Measurements from ENCODE around the gene OLA1.

Gene OLA1

DNA sequence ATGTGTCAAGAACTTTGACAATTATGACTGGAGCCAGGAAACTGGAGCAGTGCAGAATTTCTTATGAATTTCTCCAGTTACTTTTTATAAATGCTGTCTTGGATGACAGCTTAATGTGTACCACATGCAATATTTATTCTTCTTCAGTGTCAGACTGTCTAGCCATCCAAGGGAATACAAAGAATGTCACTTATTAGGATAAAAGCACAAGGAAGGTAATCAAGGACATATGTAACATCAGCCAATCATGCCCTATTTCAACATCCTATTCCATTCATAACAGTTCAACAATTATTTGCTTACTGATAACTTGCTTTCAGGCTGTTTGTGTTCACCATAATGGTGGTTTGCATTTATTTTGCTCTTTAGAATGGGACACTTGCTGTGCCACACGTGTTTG lies 139.8 kb downstream of the OLA1 start:
- H3K27me3 ChIP-seq (ENCODE audit: insufficient read depth, insufficient read length), result no peaks in the 10 kb centered on the region
- H3K9ac ChIP-seq (ENCODE audit: insufficient read length, low read depth), result no peak overlapping the region
- peaks cover 2% of the 10 kb centered on the region for H3K36me3 ChIP-seq (ENCODE audit: insufficient read depth, insufficient read length, low read length)
- no peaks in the 10 kb centered on the region for H3K4me1 ChIP-seq (ENCODE audit: insufficient read depth, insufficient read length)
- TF ChIP-seq SUZ12 (IDR thresholded peaks at IDR 0.05; ENCODE audit: extremely low read depth, insufficient read depth, insufficient read length) (no peak), YY1 (IDR thresholded peaks at IDR 0.05; ENCODE audit: insufficient read depth, insufficient read length) (no peak), ZNF274 (IDR thresholded peaks at IDR 0.05; ENCODE audit: low read depth, low read length) (no peak)
- DNase-seq (ENCODE audit: low read depth, low spot score), result no peak
- no peak overlapping the region for H3K4me3 ChIP-seq (ENCODE audit: insufficient read length, low read depth)
- no peaks in the 10 kb centered on the region for H3K9me3 ChIP-seq (ENCODE audit: insufficient read depth, low read length)

DNA sequence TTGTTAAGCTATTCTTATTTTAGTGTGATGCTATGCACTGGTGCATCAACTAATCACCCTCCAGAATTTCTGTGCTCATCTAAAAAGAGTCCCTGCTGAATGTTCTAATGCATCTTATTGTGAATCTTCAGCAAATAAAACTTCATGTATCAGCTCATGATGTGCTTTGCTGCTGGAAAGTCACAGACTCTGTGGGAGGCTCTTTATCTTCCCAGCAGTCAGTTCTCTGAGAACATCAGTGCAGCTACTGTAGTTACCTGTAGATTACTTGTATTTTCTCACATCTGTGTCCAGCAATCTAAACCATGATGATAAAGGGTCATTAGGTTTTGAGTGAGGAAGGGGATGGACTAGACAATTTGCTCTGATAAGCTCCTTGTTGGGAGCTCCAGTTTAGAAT lies 141.6 kb downstream of the OLA1 start:
- DNase-seq (ENCODE audit: low read depth, low spot score), result no peak
- no peak overlapping the region for H3K9ac ChIP-seq (ENCODE audit: insufficient read length, low read depth)
- TF ChIP-seq ZNF274 (IDR thresholded peaks at IDR 0.05; ENCODE audit: low read depth, low read length) (no peak), YY1 (IDR thresholded peaks at IDR 0.05; ENCODE audit: insufficient read depth, insufficient read length) (no peak), SUZ12 (IDR thresholded peaks at IDR 0.05; ENCODE audit: extremely low read depth, insufficient read depth, insufficient read length) (no peak)

DNA sequence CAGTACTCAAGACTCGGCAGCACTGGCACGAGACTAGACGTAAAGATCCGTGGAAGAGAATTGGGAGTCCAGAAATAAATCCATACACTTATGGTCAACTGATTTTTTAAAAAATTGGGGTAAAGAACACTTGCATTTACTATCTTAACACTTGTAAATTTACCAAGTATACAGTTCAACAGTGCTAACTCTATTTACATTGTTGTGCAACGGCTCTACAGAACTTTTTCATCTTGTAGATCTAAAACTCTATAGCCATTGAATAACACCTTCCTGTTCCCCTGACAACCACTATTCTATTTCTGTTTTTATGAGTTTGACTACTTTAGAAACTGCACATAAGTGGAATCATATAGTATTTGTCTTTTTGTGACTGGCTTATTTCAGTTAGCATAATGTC lies 153.8 kb downstream of the OLA1 start:
- no peaks in the 10 kb centered on the region for H3K9me3 ChIP-seq (ENCODE audit: insufficient read depth, low read length)
- TF ChIP-seq ZNF274 (IDR thresholded peaks at IDR 0.05; ENCODE audit: low read depth, low read length) (no peak), YY1 (IDR thresholded peaks at IDR 0.05; ENCODE audit: insufficient read depth, insufficient read length) (no peak), SUZ12 (IDR thresholded peaks at IDR 0.05; ENCODE audit: extremely low read depth, insufficient read depth, insufficient read length) (no peak)
- no peaks in the 10 kb centered on the region for H3K27me3 ChIP-seq (ENCODE audit: insufficient read depth, insufficient read length)
- no peaks in the 10 kb centered on the region for H3K4me1 ChIP-seq (ENCODE audit: insufficient read depth, insufficient read length)
- no peak for DNase-seq (ENCODE audit: low read depth, low spot score)
- H3K36me3 ChIP-seq (ENCODE audit: insufficient read depth, insufficient read length, low read length), result no peaks in the 10 kb centered on the region
- no peak overlapping the region for H3K4me3 ChIP-seq (ENCODE audit: insufficient read length, low read depth)
- H3K9ac ChIP-seq (ENCODE audit: insufficient read length, low read depth), result no peak overlapping the region

More for the DNA sequence above, 141.6 kb downstream of the OLA1 start:
- Histone ChIP-seq H3K36me3 (ENCODE audit: insufficient read depth, insufficient read length, low read length) (no peaks in the 10 kb centered on the region), H3K27me3 (ENCODE audit: insufficient read depth, insufficient read length) (no peaks in the 10 kb centered on the region), H3K4me1 (ENCODE audit: insufficient read depth, insufficient read length) (no peaks in the 10 kb centered on the region), H3K4me3 (ENCODE audit: insufficient read length, low read depth) (no peak overlapping the region), H3K9me3 (ENCODE audit: insufficient read depth, low read length) (no peaks in the 10 kb centered on the region)

- H3K4me3 ChIP-seq (ENCODE audit: insufficient read length, low read depth), result no peak overlapping the region
- peaks cover 5% of the 10 kb centered on the region; the same call in 1 of the 2 replicates for H3K9me3 ChIP-seq (ENCODE audit: insufficient read depth, low read length)
- DNase-seq (ENCODE audit: low read depth, low spot score), result no peak
- TF ChIP-seq YY1 (IDR thresholded peaks at IDR 0.05; ENCODE audit: insufficient read depth, insufficient read length) (no peak), ZNF274 (IDR thresholded peaks at IDR 0.05; ENCODE audit: low read depth, low read length) (no peak), SUZ12 (IDR thresholded peaks at IDR 0.05; ENCODE audit: extremely low read depth, insufficient read depth, insufficient read length) (no peak)
- no peaks in the 10 kb centered on the region for H3K4me1 ChIP-seq (ENCODE audit: insufficient read depth, insufficient read length)
- no peaks in the 10 kb centered on the region for H3K36me3 ChIP-seq (ENCODE audit: insufficient read depth, insufficient read length, low read length)
- H3K9ac ChIP-seq (ENCODE audit: insufficient read length, low read depth), result no peak overlapping the region
- no peaks in the 10 kb centered on the region for H3K27me3 ChIP-seq (ENCODE audit: insufficient read depth, insufficient read length)
These were observed 157.9 kb downstream of the OLA1 start for GRCh38 chr2:174090476-174090875.

GRCh38 chr2:174088706-174089460 lies 159.4 kb downstream of the OLA1 start:
- peaks cover 5% of the 10 kb centered on the region; the same call in 1 of the 2 replicates for H3K9me3 ChIP-seq (ENCODE audit: insufficient read depth, low read length)
- no peaks in the 10 kb centered on the region for H3K27me3 ChIP-seq (ENCODE audit: insufficient read depth, insufficient read length)
- no peaks in the 10 kb centered on the region for H3K4me1 ChIP-seq (ENCODE audit: insufficient read depth, insufficient read length)
- H3K36me3 ChIP-seq (ENCODE audit: insufficient read depth, insufficient read length, low read length), result no peaks in the 10 kb centered on the region
- no peak overlapping the region for H3K9ac ChIP-seq (ENCODE audit: insufficient read length, low read depth)
- no peak for DNase-seq (ENCODE audit: low read depth, low spot score)
- no peak for TF ChIP-seq YY1 (IDR thresholded peaks at IDR 0.05; ENCODE audit: insufficient read depth, insufficient read length)
- TF ChIP-seq SUZ12 (IDR thresholded peaks at IDR 0.05; ENCODE audit: extremely low read depth, insufficient read depth, insufficient read length), result no peak
- TF ChIP-seq ZNF274 (IDR thresholded peaks at IDR 0.05; ENCODE audit: low read depth, low read length), result no peak
- H3K4me3 ChIP-seq (ENCODE audit: insufficient read length, low read depth), result no peak overlapping the region

DNA sequence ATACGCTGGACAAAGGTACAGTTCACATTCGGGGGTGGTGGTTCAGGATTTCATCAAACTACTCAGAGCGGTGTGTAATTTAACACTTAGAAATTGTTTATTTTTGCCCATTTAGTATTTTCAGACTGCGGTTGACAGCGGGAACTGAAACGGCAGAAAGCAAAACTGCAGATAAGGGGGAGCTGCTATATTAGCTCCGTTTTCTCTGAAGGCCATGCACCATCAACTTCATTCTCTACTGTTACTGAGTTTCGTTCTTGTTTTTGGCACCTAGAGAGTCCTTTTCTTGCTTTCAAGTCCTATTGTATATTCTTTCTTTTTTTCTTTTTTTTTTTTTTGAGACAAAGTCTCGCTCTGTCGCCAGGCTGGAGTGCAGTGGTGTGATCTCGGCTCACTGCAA lies 161.6 kb downstream of the OLA1 start:
- TF ChIP-seq YY1 (IDR thresholded peaks at IDR 0.05; ENCODE audit: insufficient read depth, insufficient read length) (no peak), ZNF274 (IDR thresholded peaks at IDR 0.05; ENCODE audit: low read depth, low read length) (no peak), SUZ12 (IDR thresholded peaks at IDR 0.05; ENCODE audit: extremely low read depth, insufficient read depth, insufficient read length) (no peak)
- Histone ChIP-seq H3K9ac (ENCODE audit: insufficient read length, low read depth) (no peak overlapping the region), H3K27me3 (ENCODE audit: insufficient read depth, insufficient read length) (no peaks in the 10 kb centered on the region), H3K4me1 (ENCODE audit: insufficient read depth, insufficient read length) (no peaks in the 10 kb centered on the region), H3K9me3 (ENCODE audit: insufficient read depth, low read length) (peaks cover 5% of the 10 kb centered on the region; the same call in 1 of the 2 replicates), H3K36me3 (ENCODE audit: insufficient read depth, insufficient read length, low read length) (no peaks in the 10 kb centered on the region), H3K4me3 (ENCODE audit: insufficient read length, low read depth) (no peak overlapping the region)
- DNase-seq (ENCODE audit: low read depth, low spot score), result no peak

GRCh38 chr2:174085781-174086180 lies 162.6 kb downstream of the OLA1 start:
- DNase-seq (ENCODE audit: low read depth, low spot score), result no peak
- no peaks in the 10 kb centered on the region for H3K4me1 ChIP-seq (ENCODE audit: insufficient read depth, insufficient read length)
- no peak overlapping the region for H3K9ac ChIP-seq (ENCODE audit: insufficient read length, low read depth)
- peaks cover 5% of the 10 kb centered on the region for H3K36me3 ChIP-seq (ENCODE audit: insufficient read depth, insufficient read length, low read length)
- TF ChIP-seq ZNF274 (IDR thresholded peaks at IDR 0.05; ENCODE audit: low read depth, low read length) (no peak), SUZ12 (IDR thresholded peaks at IDR 0.05; ENCODE audit: extremely low read depth, insufficient read depth, insufficient read length) (no peak), YY1 (IDR thresholded peaks at IDR 0.05; ENCODE audit: insufficient read depth, insufficient read length) (no peak)
- H3K27me3 ChIP-seq (ENCODE audit: insufficient read depth, insufficient read length), result no peaks in the 10 kb centered on the region
- peaks cover 5% of the 10 kb centered on the region; the same call in 1 of the 2 replicates for H3K9me3 ChIP-seq (ENCODE audit: insufficient read depth, low read length)
- no peak overlapping the region for H3K4me3 ChIP-seq (ENCODE audit: insufficient read length, low read depth)
